ENCODE measurements around the gene RHBDF1.

The RHBDF1 gene

DNA sequence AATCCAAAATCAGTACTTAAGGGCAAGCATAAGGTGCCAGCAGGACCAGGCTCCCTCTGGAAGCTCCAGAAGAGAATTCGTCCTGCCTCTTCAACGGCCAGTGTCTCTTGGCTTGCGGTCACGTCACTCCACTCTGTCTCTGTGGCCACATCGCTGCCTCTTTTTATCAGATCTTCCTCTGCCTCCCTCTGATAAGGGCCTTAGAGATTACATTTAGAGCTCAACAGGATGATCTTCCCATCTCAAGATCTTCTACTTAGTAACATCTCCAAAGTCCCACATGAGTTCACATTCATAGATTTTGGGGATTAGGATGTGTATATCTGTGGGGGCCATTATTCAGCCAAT lies 22.5 kb upstream of the RHBDF1 start:
- no peak for DNase-seq (ENCODE audit: low spot score)

GRCh38 chr16:92431-93339 lies 20.3 kb upstream of the RHBDF1 start:
- DNase-seq (ENCODE audit: low spot score) = no peak

DNA sequence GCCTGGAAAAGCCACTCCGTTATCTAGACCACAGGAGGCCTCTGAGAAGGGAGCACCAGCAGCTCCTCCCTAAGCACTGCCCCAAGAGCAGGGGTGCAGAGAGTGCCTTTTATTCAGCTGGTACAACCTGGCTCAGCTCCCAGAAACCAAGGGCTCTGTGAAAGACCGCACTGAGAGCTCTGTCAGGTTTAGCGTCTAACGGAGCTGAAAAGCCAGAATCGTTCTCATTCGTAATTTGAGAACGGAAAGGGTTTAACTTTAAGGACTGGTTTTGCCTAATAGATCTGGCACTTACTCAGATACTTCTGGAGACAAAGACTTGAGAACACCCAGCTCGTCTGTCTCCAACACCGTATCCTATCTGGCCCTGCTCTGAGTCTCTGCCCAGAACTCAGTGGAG lies 19.1 kb upstream of the RHBDF1 start:
- DNase-seq (ENCODE audit: low spot score) = no peak

GRCh38 chr16:89391-90302 lies 17.2 kb upstream of the RHBDF1 start:
- no peak for DNase-seq (ENCODE audit: low spot score)

DNA sequence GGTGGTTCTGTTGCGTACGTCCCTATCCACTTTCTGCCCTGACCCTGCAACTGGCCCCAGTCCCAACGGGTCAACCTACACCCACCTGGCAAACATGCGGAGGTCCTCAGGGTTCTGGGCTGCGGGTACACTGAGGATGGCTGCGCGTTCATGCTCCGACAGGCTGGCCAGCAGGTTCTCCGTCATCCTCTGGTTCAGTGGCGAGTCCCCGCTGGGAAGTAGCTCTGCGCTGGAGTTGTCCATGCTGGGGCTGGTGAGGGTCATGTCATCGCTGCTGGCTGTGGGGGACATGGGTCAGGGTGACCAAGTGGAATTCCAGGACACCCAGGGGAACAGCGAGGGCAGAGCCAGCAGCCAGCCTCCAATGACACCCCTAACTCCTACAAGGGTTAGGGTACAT lies 16.2 kb upstream of the RHBDF1 start:
- no peak for DNase-seq (ENCODE audit: low spot score)

DNA sequence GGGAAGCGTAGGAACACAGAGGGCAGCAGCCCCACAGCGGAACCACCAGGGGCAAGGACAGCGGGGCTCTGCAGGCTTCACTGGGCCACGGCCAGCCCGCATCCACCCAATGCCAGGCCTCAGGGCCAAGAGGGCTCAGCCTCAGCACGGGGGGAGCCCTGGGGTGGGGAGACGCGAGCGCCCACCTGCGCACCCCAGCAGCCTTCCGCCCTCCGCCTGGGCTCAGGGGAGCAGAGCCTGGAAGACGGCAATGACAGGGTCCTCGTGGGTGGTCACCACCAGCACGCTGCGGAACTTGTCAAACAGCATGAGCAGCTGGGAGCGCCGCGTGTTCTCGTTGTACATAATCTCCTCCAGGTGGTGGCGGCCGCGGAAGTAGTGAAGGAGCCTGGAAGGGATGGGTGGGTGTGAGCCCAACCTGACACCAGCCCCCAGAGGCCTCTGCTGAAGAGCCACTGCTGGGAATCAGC lies 14.1 kb upstream of the RHBDF1 start:
- DNase-seq (ENCODE audit: low spot score) = no peak

DNA sequence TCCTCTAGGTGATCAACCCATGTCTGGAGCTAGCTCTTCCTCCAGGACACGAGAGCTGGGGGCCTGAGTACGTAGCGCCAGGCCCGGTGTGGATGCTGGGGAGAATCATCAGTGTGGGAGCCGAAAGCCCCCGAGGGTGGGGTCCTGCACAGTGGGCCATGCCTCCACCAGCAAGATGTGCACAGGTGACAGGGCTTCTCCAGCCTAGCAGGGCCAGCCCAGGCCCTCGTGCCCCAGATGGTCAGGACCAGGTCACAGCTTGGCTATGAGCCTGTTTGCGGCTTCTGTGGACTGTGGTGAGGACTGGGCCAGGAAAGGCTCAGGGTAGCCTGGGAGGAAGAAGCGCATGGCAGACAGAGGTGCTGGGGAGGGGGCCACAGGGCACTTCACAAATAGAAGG lies 13.4 kb upstream of the RHBDF1 start:
- DNase-seq (ENCODE audit: low spot score) = no peak

GRCh38 chr16:85407-85782 lies 13.0 kb upstream of the RHBDF1 start:
- no peak for DNase-seq (ENCODE audit: low spot score)

GRCh38 chr16:84718-85406 lies 12.4 kb upstream of the RHBDF1 start:
- peak; percentile 93 for DNase-seq (ENCODE audit: low spot score)

DNA sequence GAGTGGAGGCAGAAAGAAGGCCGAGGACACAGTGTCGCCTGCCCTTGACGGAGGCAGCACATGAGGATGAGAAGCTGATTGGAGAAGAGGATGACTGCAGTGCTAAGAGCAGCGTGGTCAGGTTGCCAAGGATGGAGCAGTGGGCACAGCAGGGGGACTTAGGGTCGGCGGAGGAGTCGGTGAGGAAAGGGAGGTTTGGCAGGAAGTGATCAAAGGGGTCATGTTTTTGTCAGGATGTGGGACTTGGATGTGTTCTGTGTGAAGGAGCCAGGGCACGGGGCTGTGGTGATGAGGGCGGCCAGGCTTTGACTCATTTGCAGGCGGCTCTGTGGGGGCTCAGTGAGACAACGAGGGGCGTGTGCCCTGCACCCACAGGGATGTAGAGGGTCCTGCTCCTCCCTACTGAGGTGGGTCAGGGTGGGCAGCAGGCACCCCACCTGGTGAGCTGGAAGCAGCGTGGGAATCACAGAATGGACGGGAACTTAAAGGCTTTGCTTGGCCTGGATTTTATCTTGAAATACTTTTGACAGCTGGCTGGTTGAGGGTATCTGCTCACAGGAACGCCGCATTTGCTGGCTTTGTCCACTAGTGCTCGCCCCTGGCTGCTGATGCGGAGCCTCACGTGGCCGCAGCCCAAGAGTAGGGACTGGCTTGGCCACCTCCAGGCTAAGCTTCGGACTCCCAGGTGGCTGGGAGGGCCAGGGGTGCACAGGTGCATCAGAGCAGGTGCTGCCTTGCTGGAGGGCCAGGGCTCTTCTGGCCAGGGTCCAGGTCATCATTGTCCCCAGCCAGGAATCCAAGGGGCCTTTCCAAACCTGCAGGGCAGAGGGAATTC lies 11.6 kb upstream of the RHBDF1 start:
- no peak for DNase-seq (ENCODE audit: low spot score)

- DNase-seq (ENCODE audit: low spot score) = no peak
These were observed 10.7 kb upstream of the RHBDF1 start for GRCh38 chr16:83060-83603.

GRCh38 chr16:79151-80054 lies 7.0 kb upstream of the RHBDF1 start:
- no peak for DNase-seq (ENCODE audit: low spot score)

- DNase-seq (ENCODE audit: low spot score) = peak; percentile 69
These were observed 6.2 kb upstream of the RHBDF1 start for GRCh38 chr16:78444-79150.

GRCh38 chr16:77807-78443 lies 5.5 kb upstream of the RHBDF1 start, which contains the start of gene MPG:
MPG (plus strand) TSS chr16:78225; CDS start chr16:78310, 85 bp downstream.
- DNase-seq (ENCODE audit: low spot score) = peak; percentile 99

GRCh38 chr16:77273-77806 lies 4.9 kb upstream of the RHBDF1 start:
- peak; percentile 73 for DNase-seq (ENCODE audit: low spot score)

DNA sequence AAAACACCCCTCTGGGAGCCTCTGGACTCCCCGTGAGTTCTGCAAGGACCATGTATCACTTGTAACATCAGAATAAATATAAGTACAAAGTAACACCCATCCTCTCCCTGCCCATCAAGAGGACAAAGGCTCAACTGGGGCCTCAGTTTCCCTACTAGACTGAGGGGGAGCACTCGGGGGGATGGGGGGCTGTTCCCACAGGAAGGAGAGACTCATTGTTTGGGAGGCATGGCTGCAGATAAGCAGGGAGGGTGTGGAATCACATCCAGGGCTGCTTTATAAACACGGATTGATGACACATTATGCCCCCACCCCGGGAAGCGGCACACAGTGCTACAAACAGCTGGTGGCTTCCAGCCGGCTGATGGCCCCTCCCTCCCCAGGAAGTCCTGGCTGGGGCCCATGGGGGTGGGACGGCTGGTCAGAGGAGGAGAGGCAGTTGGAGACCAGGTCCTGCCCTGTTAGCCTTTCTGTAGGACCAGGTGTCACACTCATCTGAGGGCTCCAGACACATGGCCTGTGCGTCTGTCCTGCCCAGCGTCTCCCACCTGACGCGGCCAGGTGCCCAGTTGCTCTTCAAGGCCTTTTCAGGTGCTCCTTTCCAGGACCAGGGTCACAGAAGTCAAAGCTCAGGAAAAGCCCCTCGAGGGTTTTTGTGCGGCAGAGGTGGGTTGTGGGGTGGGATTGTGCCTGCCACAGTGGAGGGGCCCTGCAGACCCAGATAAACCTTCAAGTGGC lies 4.3 kb upstream of the RHBDF1 start:
- peak; percentile 86 for DNase-seq (ENCODE audit: low spot score)

DNA sequence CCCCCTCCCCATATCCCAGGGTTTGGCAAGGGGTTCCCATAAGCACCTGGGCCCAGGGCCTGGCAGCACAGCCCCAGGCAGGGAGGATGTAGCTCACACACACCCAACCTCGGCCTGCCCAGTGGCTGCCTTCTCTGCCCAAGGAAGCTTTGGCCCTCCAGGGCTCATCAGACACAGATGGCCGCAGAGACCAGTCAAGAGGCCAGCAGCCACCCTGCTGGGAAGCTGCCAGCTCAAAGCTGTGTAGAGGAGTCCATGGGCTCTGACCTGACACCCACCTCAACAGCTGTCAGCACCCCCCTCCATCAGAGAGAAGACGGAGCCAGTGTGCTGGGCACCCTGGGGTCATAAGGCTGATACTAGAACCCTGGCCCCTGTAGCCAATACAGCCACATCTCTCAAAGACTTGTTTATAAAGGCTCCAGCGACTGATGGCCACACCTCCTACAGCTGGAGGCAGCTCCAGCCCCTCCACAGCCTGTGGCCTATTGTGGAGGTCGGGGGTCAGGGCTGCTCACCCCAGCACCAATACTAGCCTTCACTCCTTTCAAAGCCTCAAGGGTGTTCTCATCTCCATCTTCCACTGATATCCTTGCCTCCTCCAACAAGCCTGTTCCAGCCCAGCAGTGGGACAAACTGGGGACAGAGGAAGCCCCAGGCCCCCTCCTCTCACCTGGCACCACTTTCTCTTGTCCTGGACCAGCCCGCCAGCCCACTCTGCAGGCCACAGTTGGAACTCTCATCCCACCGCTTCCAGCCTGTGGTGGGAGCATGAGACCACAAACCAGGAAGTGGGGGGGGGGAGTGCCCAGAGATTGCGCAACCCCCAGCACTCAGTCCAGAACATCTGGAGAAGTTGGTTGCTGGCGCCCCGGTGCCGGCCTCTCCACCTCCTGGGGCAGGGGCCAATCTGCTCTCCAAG lies 3.4 kb upstream of the RHBDF1 start:
- peak; percentile 91 for DNase-seq (ENCODE audit: low spot score)

All from GM03348 (cell line).